ENCODE results near the gene LANCL2. TPM values are rescaled to one million over a fixed set of nuclear protein-coding genes. Genes with fewer than 3 reads are reported as not detected.
"Not testable (repeated sequence)": the region's sequence is repeated elsewhere in the genome, so short reads cannot be mapped to it uniquely, and the experiment has no call there.

Gene LANCL2
- total RNA-seq, 2 experiments from 2014 or later: 18.3 to 19.1 TPM

- peaks cover 4% of the 10 kb centered on the region for H3K4me1 Mint-ChIP-seq
- H3K27ac Mint-ChIP-seq: no peak overlapping the region
- no peak for DNase-seq
- H3K36me3 Mint-ChIP-seq: no peaks in the 10 kb centered on the region
- no peak overlapping the region for H3K4me3 Mint-ChIP-seq
- no peaks in the 10 kb centered on the region for H3K9me3 Mint-ChIP-seq
- H3K27me3 Mint-ChIP-seq: no peaks in the 10 kb centered on the region
These were observed 10.1 kb downstream of the LANCL2 start for GRCh38 chr7:55375237-55375636.

DNA sequence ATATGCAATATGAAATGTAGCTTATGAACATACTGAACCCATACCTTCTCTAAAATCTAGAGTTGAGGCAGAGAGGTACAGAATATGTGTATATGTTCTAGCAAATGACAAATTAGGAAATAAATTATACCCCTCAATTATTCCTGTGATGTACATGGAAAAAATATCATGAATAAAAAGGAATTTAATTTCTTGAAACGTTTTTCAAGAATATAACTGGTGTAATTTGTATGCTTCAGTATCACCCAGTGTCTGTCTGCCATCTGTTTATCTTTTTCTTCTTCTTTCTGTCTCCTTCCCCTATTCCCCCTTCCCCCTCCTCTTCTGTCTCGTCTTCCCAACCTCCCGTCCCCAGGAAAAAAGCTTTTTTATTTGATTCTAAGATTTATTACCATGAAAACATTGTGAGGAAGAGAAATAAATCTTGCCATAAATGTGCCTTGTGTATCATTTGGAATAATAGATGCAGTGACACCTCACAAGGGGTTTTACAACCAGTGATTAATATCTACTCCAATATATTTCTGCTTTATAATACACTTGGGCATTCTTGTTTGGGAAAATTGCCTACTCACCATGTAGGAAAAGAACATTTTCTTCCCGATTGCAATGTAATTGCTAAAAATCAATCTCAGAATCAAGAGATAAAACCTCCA is 12.2 kb downstream of the LANCL2 start:
- Mint-ChIP-seq H3K27ac (no peak overlapping the region), H3K4me1 (peaks cover 8% of the 10 kb centered on the region), H3K9me3 (no peaks in the 10 kb centered on the region), H3K36me3 (peaks cover 4% of the 10 kb centered on the region), H3K4me3 (no peak overlapping the region), H3K27me3 (no peaks in the 10 kb centered on the region)
- no peak for DNase-seq

DNA sequence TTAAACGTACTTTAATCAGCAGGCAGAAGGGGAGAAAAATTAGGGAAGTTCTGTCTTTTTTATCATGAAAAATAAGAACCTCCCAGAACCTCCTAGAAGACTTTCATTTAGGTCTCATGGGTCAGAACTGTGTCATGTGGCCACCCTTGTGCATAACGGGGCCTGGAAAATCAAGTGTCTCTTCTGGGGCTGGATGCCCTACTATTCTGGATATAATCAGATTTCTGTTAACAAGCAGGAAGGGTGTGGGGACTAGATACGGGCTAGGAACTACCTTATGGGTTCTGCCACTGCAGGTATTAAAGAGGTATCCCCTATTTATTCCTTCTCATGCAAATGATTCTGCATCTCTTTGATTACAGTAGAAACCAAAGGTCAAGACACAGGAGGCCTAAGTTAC is 14.1 kb downstream of the LANCL2 start:
- no peak overlapping the region for H3K27ac Mint-ChIP-seq
- H3K9me3 Mint-ChIP-seq: peaks cover 4% of the 10 kb centered on the region
- DNase-seq: no peak
- H3K27me3 Mint-ChIP-seq: no peaks in the 10 kb centered on the region
- H3K4me3 Mint-ChIP-seq: no peak overlapping the region
- peaks cover 11% of the 10 kb centered on the region for H3K4me1 Mint-ChIP-seq
- H3K36me3 Mint-ChIP-seq: peaks cover 11% of the 10 kb centered on the region

GRCh38 chr7:55381189-55381588 is 16.1 kb downstream of the LANCL2 start:
- Mint-ChIP-seq H3K27me3 (no peaks in the 10 kb centered on the region), H3K4me1 (peaks cover 11% of the 10 kb centered on the region), H3K36me3 (peaks cover 25% of the 10 kb centered on the region), H3K9me3 (peaks cover 15% of the 10 kb centered on the region), H3K4me3 (no peak overlapping the region), H3K27ac (no peak overlapping the region)
- no peak for DNase-seq

- H3K27me3 Mint-ChIP-seq: no peaks in the 10 kb centered on the region
- H3K9me3 Mint-ChIP-seq: peaks cover 20% of the 10 kb centered on the region
- peaks cover 12% of the 10 kb centered on the region for H3K4me1 Mint-ChIP-seq
- H3K36me3 Mint-ChIP-seq: peaks cover 30% of the 10 kb centered on the region
- no peak for DNase-seq
- H3K4me3 Mint-ChIP-seq: no peak overlapping the region
- H3K27ac Mint-ChIP-seq: no peak overlapping the region
These were observed 16.6 kb downstream of the LANCL2 start for GRCh38 chr7:55381696-55382095.

- no peak overlapping the region for H3K4me3 Mint-ChIP-seq
- DNase-seq: no peak
- H3K4me1 Mint-ChIP-seq: peaks cover 16% of the 10 kb centered on the region
- H3K27ac Mint-ChIP-seq: no peak overlapping the region
- peaks cover 25% of the 10 kb centered on the region for H3K9me3 Mint-ChIP-seq
- H3K36me3 Mint-ChIP-seq: peaks cover 36% of the 10 kb centered on the region
- no peaks in the 10 kb centered on the region for H3K27me3 Mint-ChIP-seq
These were observed 17.1 kb downstream of the LANCL2 start for GRCh38 chr7:55382251-55382650.

GRCh38 chr7:55386541-55386940 is 21.4 kb downstream of the LANCL2 start:
- no peak overlapping the region for H3K4me3 Mint-ChIP-seq
- DNase-seq: no peak
- H3K27me3 Mint-ChIP-seq: no peaks in the 10 kb centered on the region
- H3K36me3 Mint-ChIP-seq: peaks cover 53% of the 10 kb centered on the region
- H3K4me1 Mint-ChIP-seq: peaks cover 17% of the 10 kb centered on the region
- H3K27ac Mint-ChIP-seq: peak overlapping the region; percentile 70
- H3K9me3 Mint-ChIP-seq: peaks cover 34% of the 10 kb centered on the region

GRCh38 chr7:55387062-55387965 is 22.2 kb downstream of the LANCL2 start:
- no peak overlapping the region for H3K4me3 Mint-ChIP-seq
- no peaks in the 10 kb centered on the region for H3K27me3 Mint-ChIP-seq
- peaks cover 11% of the 10 kb centered on the region for H3K4me1 Mint-ChIP-seq
- H3K36me3 Mint-ChIP-seq: peaks cover 54% of the 10 kb centered on the region
- H3K9me3 Mint-ChIP-seq: peaks cover 34% of the 10 kb centered on the region
- no peak for DNase-seq
- H3K27ac Mint-ChIP-seq: peak overlapping the region; percentile 70

DNA sequence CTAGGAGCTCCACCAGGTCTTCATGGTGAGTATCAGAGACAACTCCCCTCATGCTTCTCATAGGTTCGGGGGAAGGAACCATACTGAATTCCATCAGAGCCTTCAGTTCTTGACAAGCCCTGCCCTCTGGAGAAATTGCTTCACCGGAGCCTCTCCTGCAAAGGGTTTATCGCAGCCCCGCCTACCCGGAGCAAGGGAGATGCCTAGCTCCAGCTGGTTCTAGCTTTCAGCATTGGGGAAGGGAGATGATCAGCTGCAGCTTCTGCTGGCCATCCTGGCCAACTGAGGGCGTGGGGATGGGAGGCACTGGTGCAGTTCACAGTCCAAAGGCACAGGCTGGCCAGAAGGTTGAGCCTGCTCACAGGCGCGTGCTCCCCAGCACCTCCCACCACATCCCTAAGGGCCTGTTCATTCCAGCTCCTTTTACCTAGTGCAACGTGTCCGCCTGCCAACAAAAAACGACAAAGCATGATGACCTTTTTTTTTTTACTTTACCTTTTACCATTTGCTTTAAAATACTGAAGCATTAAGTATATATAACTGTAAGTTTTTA is 31.2 kb downstream of the LANCL2 start:
- no peaks in the 10 kb centered on the region for H3K9me3 Mint-ChIP-seq
- H3K27me3 Mint-ChIP-seq: no peaks in the 10 kb centered on the region
- H3K4me3 Mint-ChIP-seq: no peak overlapping the region
- H3K4me1 Mint-ChIP-seq: peaks cover 2% of the 10 kb centered on the region
- peaks cover 9% of the 10 kb centered on the region for H3K36me3 Mint-ChIP-seq
- no peak overlapping the region for H3K27ac Mint-ChIP-seq
- no peak for DNase-seq

GRCh38 chr7:55397617-55398016 is 32.5 kb downstream of the LANCL2 start:
- H3K4me3 Mint-ChIP-seq: no peak overlapping the region
- no peaks in the 10 kb centered on the region for H3K9me3 Mint-ChIP-seq
- H3K27ac Mint-ChIP-seq: no peak overlapping the region
- peaks cover 2% of the 10 kb centered on the region for H3K4me1 Mint-ChIP-seq
- no peaks in the 10 kb centered on the region for H3K27me3 Mint-ChIP-seq
- peaks cover 6% of the 10 kb centered on the region for H3K36me3 Mint-ChIP-seq
- DNase-seq: no peak

- no peaks in the 10 kb centered on the region for H3K27me3 Mint-ChIP-seq
- no peaks in the 10 kb centered on the region for H3K9me3 Mint-ChIP-seq
- DNase-seq: no peak
- H3K27ac Mint-ChIP-seq: no peak overlapping the region
- H3K4me3 Mint-ChIP-seq: no peak overlapping the region
- H3K4me1 Mint-ChIP-seq: peaks cover 2% of the 10 kb centered on the region
- peaks cover 9% of the 10 kb centered on the region for H3K36me3 Mint-ChIP-seq
These were observed 35.1 kb downstream of the LANCL2 start for GRCh38 chr7:55400191-55400590.

GRCh38 chr7:55402506-55402905 is 37.4 kb downstream of the LANCL2 start:
- not testable (repeated sequence) for DNase-seq, H3K9me3 Mint-ChIP-seq, H3K4me1 Mint-ChIP-seq, H3K27ac Mint-ChIP-seq, H3K36me3 Mint-ChIP-seq, H3K4me3 Mint-ChIP-seq, H3K27me3 Mint-ChIP-seq

DNA sequence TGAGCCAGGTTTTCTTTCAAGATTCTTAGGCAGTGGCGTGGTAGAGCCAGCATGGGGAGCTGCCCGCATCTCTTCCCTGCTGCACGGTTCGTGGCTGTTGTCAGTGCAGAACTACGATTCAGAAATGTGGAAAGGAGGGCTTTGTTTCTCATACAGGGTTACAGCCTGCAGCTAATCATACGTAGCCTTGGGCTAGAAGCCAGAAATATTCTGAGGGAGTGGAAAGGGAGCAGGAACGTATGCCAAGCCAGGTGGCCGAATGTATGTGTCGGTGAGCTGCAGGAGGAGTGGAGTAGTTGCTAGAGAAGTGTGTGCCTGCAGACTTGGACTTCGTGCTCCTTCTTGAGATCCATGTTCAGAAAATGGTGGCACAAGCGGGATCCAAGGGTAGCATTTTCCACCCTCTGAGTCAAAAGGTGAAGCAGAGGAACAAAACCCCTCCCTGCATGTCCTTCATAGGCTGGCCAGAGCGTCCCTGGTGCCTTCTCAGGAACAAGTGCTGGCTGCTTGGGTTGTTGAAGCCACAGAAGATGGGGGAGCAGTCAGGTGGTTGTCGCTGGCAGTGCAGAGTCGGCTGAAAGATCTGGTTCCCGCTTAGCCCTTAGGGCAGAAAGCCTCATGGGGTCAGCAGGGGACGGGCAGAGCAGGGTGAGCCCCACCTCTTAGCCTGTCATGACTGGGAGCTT is 40.9 kb downstream of the LANCL2 start:
- no peak for DNase-seq
- H3K4me3 Mint-ChIP-seq: no peak overlapping the region
- no peaks in the 10 kb centered on the region for H3K27me3 Mint-ChIP-seq
- peaks cover 5% of the 10 kb centered on the region for H3K36me3 Mint-ChIP-seq
- H3K27ac Mint-ChIP-seq: no peak overlapping the region
- H3K9me3 Mint-ChIP-seq: no peaks in the 10 kb centered on the region
- no peaks in the 10 kb centered on the region for H3K4me1 Mint-ChIP-seq

- H3K4me3 Mint-ChIP-seq: no peak overlapping the region
- no peaks in the 10 kb centered on the region for H3K9me3 Mint-ChIP-seq
- no peaks in the 10 kb centered on the region for H3K36me3 Mint-ChIP-seq
- DNase-seq: no peak
- no peak overlapping the region for H3K27ac Mint-ChIP-seq
- no peaks in the 10 kb centered on the region for H3K4me1 Mint-ChIP-seq
- no peaks in the 10 kb centered on the region for H3K27me3 Mint-ChIP-seq
These were observed 44.5 kb downstream of the LANCL2 start for GRCh38 chr7:55409482-55410225.

All from activated naive CD8-positive, alpha-beta T cell treated with anti-CD3 and anti-CD28 coated beads for 36 hours (primary cell).